ENCODE data around the gene ETFA.

GRCh38 chr15:76196269-76197231 lies 114.7 kb downstream of the ETFA start:
- TF ChIP-seq KDM5B (IDR thresholded peaks at IDR 0.05; ENCODE audit: insufficient replicate concordance, low read depth, low read length) = no peak
- TF ChIP-seq EHMT2 (IDR thresholded peaks at IDR 0.05) = no peak
- TF ChIP-seq CTCF (IDR thresholded peaks at IDR 0.05 in 2 of 3, conservative IDR thresholded peaks at IDR 0.05 in 1 of 3; ENCODE audit: insufficient read depth in 2 of 3, low read depth in 1 of 3, low read length in 3 of 3) = no peak
- TF ChIP-seq NR3C1 (CRISPR knock-in tag; IDR thresholded peaks at IDR 0.05) = no peak
- no peak for TF ChIP-seq ZNF431 (CRISPR knock-in tag; IDR thresholded peaks at IDR 0.05)
- TF ChIP-seq TSC22D4 (tag; IDR thresholded peaks at IDR 0.05) = no peak
- no peak for TF ChIP-seq GABPB1 (CRISPR knock-in tag; IDR thresholded peaks at IDR 0.05)
- no peak for TF ChIP-seq ZFX (CRISPR knock-in tag; IDR thresholded peaks at IDR 0.05)
- no peak for TF ChIP-seq ZNF589 (CRISPR knock-in tag; IDR thresholded peaks at IDR 0.05; ENCODE audit: low read depth)
- no peak for TF ChIP-seq ZEB2 (IDR thresholded peaks at IDR 0.05)
- TF ChIP-seq SNAPC5 (CRISPR knock-in tag; IDR thresholded peaks at IDR 0.05) = no peak
